Hepatocyte (in vitro differentiated cells): Measurements from ENCODE around the gene PTPRC. TPM values are rescaled to one million over a fixed set of nuclear protein-coding genes. Genes with fewer than 3 reads are reported as not detected.

ENCODE experiments used
- DNase-seq: peaks from one replicate; pipeline ENCODE4 v3.0.0-alpha.2; 2016; ENCODE audit warnings: low spot score
- H2AFZ ChIP-seq: fragments of 200-600 bp; sonication (generic); 2 replicates; pipeline ENCODE4 v1.6.0; 2016; ENCODE audit warnings: antibody characterized with exemption, mild to moderate bottlenecking
- H3K27ac ChIP-seq: fragments of 200-600 bp; sonication (generic); 2 replicates; pipeline ENCODE4 v1.5.1; 2016; ENCODE audit warnings: mild to moderate bottlenecking
- H3K27me3 ChIP-seq: fragments of 200-600 bp; sonication (generic); 2 replicates; pipeline ENCODE4 v1.6.1; 2016
- H3K36me3 ChIP-seq: fragments of 200-600 bp; sonication (generic); replicated peaks from 2 replicates; pipeline ENCODE4 v1.5.1; 2016; ENCODE audit warnings: low read depth; ENCODE audit not compliant: insufficient read depth
- H3K4me1 ChIP-seq: fragments of 200-600 bp; sonication (generic); 2 replicates; pipeline ENCODE4 v1.5.1; 2016; ENCODE audit warnings: mild to moderate bottlenecking, moderate library complexity; ENCODE audit not compliant: insufficient read depth
- H3K4me2 ChIP-seq: fragments of 200-600 bp; sonication (generic); 2 replicates; pipeline ENCODE4 v1.6.0; 2016
- H3K4me3 ChIP-seq: fragments of 200-600 bp; sonication (generic); 2 replicates; pipeline ENCODE4 v1.5.1; 2016; ENCODE audit warnings: mild to moderate bottlenecking
- H3K79me2 ChIP-seq: fragments of 200-600 bp; sonication (generic); 2 replicates; pipeline ENCODE4 v1.6.0; 2017; ENCODE audit warnings: mild to moderate bottlenecking
- H3K9me2 ChIP-seq: fragments of 200-600 bp; sonication (generic); replicated peaks from 2 replicates; pipeline ENCODE4 v1.6.0; 2017; ENCODE audit warnings: mild to moderate bottlenecking; ENCODE audit not compliant: insufficient read depth
- H3K9me3 ChIP-seq: fragments of 200-600 bp; sonication (generic); 2 replicates; pipeline ENCODE4 v1.5.1; 2016; ENCODE audit warnings: low read depth, mild to moderate bottlenecking
- H4K20me1 ChIP-seq: fragments of 200-600 bp; sonication (generic); 2 replicates; pipeline ENCODE4 v1.6.0; 2016; ENCODE audit warnings: mild to moderate bottlenecking; ENCODE audit not compliant: insufficient read depth, poor library complexity, severe bottlenecking
- CTCF ChIP-seq: fragments of 200-600 bp; sonication (generic); IDR thresholded peaks from 2 replicates; pipeline ENCODE4 v1.5.1; 2016; ENCODE audit warnings: antibody characterized with exemption, mild to moderate bottlenecking; ENCODE audit not compliant: poor library complexity
- EZH2 ChIP-seq: fragments of 200-600 bp; sonication (generic); IDR thresholded peaks from 2 replicates; pipeline ENCODE4 v1.6.1; 2016; ENCODE audit warnings: antibody characterized with exemption, mild to moderate bottlenecking, borderline replicate concordance
- EZH2phosphoT487 ChIP-seq: fragments of 200-600 bp; sonication (generic); IDR thresholded peaks from one replicate; pipeline ENCODE4 v1.6.1; 2018; ENCODE audit warnings: antibody characterized with exemption, mild to moderate bottlenecking, low read depth, moderate library complexity; ENCODE audit not compliant: unreplicated experiment, severe bottlenecking
- WGBS: methylation state at CpG from one replicate; pipeline ENCODE4 v1.1.6; 2016; ENCODE audit warnings: low lambda C conversion rate; ENCODE audit errors: missing lambda C conversion rate; 5-methylcytosine and 5-hydroxymethylcytosine counted together
- polyA plus RNA-seq: library from polyadenylated mRNA; unstranded; fragments of >200 nt; fragmentation: Nextera tagmentation; extraction: Ambion mirVana; gene quantifications from 2 replicates; pipeline ENCODE4 v1.2.1, GENCODE V29; 2016
- total RNA-seq: library from RNA; depleted of rRNA; stranded (reverse); fragments of >200 nt; gene quantifications from 2 replicates; pipeline ENCODE4 v1.2.3, GENCODE V29; 2014

PTPRC gene
- total and polyA plus RNA-seq, 2 experiments from 2014 or later: 0.87 TPM; not detected in 1

DNA sequence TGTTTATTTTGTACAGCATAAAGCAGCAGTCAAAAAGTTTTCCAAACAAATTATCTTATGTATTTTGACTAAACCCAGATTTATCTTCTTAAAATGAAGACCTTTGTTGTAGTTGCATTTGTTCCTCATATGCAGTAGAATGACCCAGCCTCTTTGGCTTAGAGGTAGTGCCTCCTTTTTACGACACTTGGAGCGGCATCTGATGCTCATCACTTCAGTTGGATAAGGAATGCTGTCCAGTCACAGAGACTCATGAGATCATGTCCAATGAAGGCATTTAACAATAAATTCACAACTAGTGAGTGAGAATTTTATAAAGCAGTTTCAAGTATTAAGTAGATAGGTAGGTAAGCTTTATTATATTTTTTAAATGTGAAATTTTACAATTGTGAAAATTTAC, 35.2 kb downstream of the PTPRC start:
- H3K27ac ChIP-seq: no peak overlapping the region
- no peak for DNase-seq
- H3K79me2 ChIP-seq: no peaks in the 10 kb centered on the region
- H2AFZ ChIP-seq: no peak overlapping the region
- 78% methylated on average over 2 of the region's 2 CpGs for WGBS
- no peak overlapping the region for H3K4me3 ChIP-seq
- H3K36me3 ChIP-seq: no peaks in the 10 kb centered on the region
- no peak for TF ChIP-seq EZH2phosphoT487
- TF ChIP-seq CTCF: no peak
- TF ChIP-seq EZH2: no peak
- no peaks in the 10 kb centered on the region for H3K4me1 ChIP-seq
- no peaks in the 10 kb centered on the region for H3K9me3 ChIP-seq
- no peaks in the 10 kb centered on the region for H3K27me3 ChIP-seq
- H3K9me2 ChIP-seq: no peaks in the 10 kb centered on the region
- no peak overlapping the region for H3K4me2 ChIP-seq
- no peaks in the 10 kb centered on the region for H4K20me1 ChIP-seq

DNA sequence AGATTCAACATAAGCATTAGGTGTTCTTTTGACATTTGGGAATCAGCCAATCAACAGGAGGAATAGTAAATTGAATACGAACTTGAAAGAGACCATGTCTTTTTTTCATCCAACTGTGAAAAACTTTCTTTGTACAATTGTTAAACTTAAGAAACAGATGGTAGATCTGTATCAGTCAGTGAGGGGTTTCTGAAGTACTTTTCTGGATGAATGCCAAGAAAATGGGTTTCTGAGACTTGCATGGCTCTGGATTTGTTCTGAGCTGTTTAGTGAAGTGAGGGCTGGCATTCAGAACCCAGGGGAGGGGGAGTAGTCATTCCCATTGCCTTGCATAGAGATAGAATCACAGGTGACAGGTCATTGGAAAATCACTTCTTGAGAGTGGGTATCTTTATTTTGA, 37.4 kb downstream of the PTPRC start:
- no peak for TF ChIP-seq EZH2phosphoT487
- TF ChIP-seq CTCF: no peak
- no peak for TF ChIP-seq EZH2
- H3K79me2 ChIP-seq: no peaks in the 10 kb centered on the region
- H2AFZ ChIP-seq: no peak overlapping the region
- no peaks in the 10 kb centered on the region for H3K36me3 ChIP-seq
- DNase-seq: no peak
- H3K27ac ChIP-seq: no peak overlapping the region
- H3K4me2 ChIP-seq: no peak overlapping the region
- no peaks in the 10 kb centered on the region for H3K9me3 ChIP-seq
- H3K9me2 ChIP-seq: no peaks in the 10 kb centered on the region
- no peaks in the 10 kb centered on the region for H3K27me3 ChIP-seq
- peaks cover under 1% of the 10 kb centered on the region for H3K4me1 ChIP-seq
- WGBS: 63% methylated on average over 1 of the region's 1 CpG
- H4K20me1 ChIP-seq: no peaks in the 10 kb centered on the region
- no peak overlapping the region for H3K4me3 ChIP-seq

DNA sequence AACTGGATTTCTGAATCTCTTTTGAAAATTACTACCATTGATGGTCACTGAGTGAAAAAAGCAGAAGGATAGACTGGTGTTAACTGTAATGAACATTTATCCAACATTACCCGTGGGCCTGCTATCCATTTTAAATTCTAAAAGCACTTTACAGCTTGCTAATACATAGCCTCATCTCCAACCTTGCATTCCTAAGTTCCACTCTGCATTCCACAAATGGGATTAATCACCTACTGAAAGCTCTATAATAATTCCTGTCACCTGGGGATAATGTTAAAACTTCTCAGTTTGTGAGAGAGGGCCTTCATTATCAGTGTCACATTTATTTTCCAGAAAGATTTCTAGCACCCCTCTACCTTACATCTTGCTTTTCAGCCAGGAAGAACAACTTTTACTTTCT, 38.2 kb downstream of the PTPRC start:
- no peaks in the 10 kb centered on the region for H3K9me3 ChIP-seq
- no peak for DNase-seq
- no peaks in the 10 kb centered on the region for H3K79me2 ChIP-seq
- no peaks in the 10 kb centered on the region for H3K36me3 ChIP-seq
- no peaks in the 10 kb centered on the region for H4K20me1 ChIP-seq
- TF ChIP-seq CTCF (no peak), EZH2phosphoT487 (no peak), EZH2 (no peak)
- peaks cover 7% of the 10 kb centered on the region for H3K4me1 ChIP-seq
- H3K4me3 ChIP-seq: no peak overlapping the region
- no peak overlapping the region for H2AFZ ChIP-seq
- no peaks in the 10 kb centered on the region for H3K27me3 ChIP-seq
- no peak overlapping the region for H3K27ac ChIP-seq
- no peak overlapping the region for H3K4me2 ChIP-seq
- WGBS: 48% methylated on average over 1 of the region's 1 CpG
- no peaks in the 10 kb centered on the region for H3K9me2 ChIP-seq

DNA sequence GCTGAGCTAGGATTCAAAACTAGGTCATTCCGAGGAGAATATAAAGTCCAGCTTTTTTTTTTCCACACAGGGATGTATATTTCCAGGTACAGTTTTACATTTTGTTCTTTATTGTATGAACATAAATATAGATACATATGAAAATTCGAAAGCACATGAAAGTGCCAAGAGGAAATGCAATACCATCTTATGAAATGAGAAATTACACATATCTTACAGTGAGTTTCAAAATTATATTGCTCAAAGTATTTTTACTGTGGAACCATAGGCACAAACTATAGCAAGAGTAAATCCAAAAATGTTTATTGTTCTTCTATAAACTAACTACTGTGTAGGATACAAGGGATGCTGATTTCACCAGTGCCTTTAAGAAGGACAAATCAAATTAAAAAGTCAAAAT, 39.0 kb downstream of the PTPRC start:
- no peaks in the 10 kb centered on the region for H3K27me3 ChIP-seq
- H3K4me1 ChIP-seq: peaks cover 14% of the 10 kb centered on the region
- no peaks in the 10 kb centered on the region for H3K9me2 ChIP-seq
- DNase-seq: no peak
- no peaks in the 10 kb centered on the region for H3K9me3 ChIP-seq
- no peaks in the 10 kb centered on the region for H4K20me1 ChIP-seq
- no peak overlapping the region for H3K4me2 ChIP-seq
- H3K36me3 ChIP-seq: no peaks in the 10 kb centered on the region
- H3K79me2 ChIP-seq: no peaks in the 10 kb centered on the region
- H3K4me3 ChIP-seq: no peak overlapping the region
- H2AFZ ChIP-seq: no peak overlapping the region
- H3K27ac ChIP-seq: no peak overlapping the region
- TF ChIP-seq CTCF (no peak), EZH2phosphoT487 (no peak), EZH2 (no peak)
- 83% methylated on average over 2 of the region's 2 CpGs for WGBS
